Loucy (cell line): ENCODE results near the gene INPP5D.

Experiments used
- EZH2phosphoT487 ChIP-seq: fragments of 200-600 bp; IDR thresholded peaks from 2 replicates; pipeline ENCODE4 v1.6.1; 2018; ENCODE audit warnings: antibody characterized with exemption, mild to moderate bottlenecking, moderate library complexity, borderline replicate concordance
- TF ChIP-seq, protein P1 (sequence below): fragments of 200-600 bp; sonication (generic); conservative IDR thresholded peaks from 2 replicates; pipeline ENCODE4 v1.5.1; 2014; ENCODE audit warnings: mild to moderate bottlenecking, antibody characterized with exemption, low read length

DNA sequence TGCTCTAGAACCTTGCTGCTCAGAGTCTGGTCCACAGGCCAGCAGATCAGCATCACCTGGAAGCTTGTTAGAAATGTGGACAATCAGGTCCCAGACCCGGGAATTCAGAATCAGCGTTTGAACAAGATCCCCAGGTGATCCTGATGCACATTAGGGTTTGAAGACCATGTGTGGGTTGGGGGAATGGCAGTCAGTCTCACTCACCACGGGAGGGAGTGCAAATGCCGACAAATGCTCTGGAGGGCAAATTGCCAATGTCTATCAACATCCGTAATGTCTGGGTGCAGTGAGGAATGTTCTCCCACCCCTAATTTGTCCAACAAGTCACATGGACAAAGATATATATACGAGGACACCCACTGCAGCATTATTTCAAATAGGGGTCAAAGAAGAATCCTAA, 34.5 kb downstream of the INPP5D start:
- TF ChIP-seq, protein P1, sequence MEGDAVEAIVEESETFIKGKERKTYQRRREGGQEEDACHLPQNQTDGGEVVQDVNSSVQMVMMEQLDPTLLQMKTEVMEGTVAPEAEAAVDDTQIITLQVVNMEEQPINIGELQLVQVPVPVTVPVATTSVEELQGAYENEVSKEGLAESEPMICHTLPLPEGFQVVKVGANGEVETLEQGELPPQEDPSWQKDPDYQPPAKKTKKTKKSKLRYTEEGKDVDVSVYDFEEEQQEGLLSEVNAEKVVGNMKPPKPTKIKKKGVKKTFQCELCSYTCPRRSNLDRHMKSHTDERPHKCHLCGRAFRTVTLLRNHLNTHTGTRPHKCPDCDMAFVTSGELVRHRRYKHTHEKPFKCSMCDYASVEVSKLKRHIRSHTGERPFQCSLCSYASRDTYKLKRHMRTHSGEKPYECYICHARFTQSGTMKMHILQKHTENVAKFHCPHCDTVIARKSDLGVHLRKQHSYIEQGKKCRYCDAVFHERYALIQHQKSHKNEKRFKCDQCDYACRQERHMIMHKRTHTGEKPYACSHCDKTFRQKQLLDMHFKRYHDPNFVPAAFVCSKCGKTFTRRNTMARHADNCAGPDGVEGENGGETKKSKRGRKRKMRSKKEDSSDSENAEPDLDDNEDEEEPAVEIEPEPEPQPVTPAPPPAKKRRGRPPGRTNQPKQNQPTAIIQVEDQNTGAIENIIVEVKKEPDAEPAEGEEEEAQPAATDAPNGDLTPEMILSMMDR: no peak
- no peak for TF ChIP-seq EZH2phosphoT487
